ENCODE results near the gene ZNF217.
A peak's percentile ranks its signal among the peaks of the same experiment; 100 is the strongest.
"Not testable (repeated sequence)": the region's sequence is repeated elsewhere in the genome, so short reads cannot be mapped to it uniquely, and the experiment has no call there.

Gene ZNF217

GRCh38 chr20:53621482-53622246 is 28.0 kb upstream of the ZNF217 start:
- peak in 1 of 3 donors; percentile 39 for DNase-seq

- not testable (repeated sequence) for DNase-seq
These were observed 24.9 kb upstream of the ZNF217 start for GRCh38 chr20:53618490-53619000.

- DNase-seq: no peak
These were observed 24.3 kb upstream of the ZNF217 start for GRCh38 chr20:53617791-53618489.

GRCh38 chr20:53616489-53616888 is 22.9 kb upstream of the ZNF217 start:
- DNase-seq: not testable (repeated sequence)

GRCh38 chr20:53613748-53614147 is 20.1 kb upstream of the ZNF217 start:
- DNase-seq: no peak

- not testable (repeated sequence) for DNase-seq
These were observed 18.6 kb upstream of the ZNF217 start for GRCh38 chr20:53612289-53612688.

GRCh38 chr20:53611449-53611894 is 17.8 kb upstream of the ZNF217 start:
- peak; percentile 80 to 92 (median 89) for DNase-seq

GRCh38 chr20:53609491-53610445 is 16.1 kb upstream of the ZNF217 start:
- peak; percentile 36 to 41 (median 38) for DNase-seq

- DNase-seq: peak; percentile 62 to 66 (median 62)
These were observed 15.1 kb upstream of the ZNF217 start for GRCh38 chr20:53608456-53609452.

GRCh38 chr20:53608071-53608455 is 14.4 kb upstream of the ZNF217 start:
- DNase-seq: no peak

GRCh38 chr20:53606364-53606985 is 12.8 kb upstream of the ZNF217 start:
- DNase-seq: no peak

GRCh38 chr20:53605401-53605800 is 11.8 kb upstream of the ZNF217 start:
- DNase-seq: not testable (repeated sequence)

- not testable (repeated sequence) for DNase-seq
These were observed 11.2 kb upstream of the ZNF217 start for GRCh38 chr20:53604846-53605245.

- DNase-seq: no peak
These were observed 9.0 kb upstream of the ZNF217 start for GRCh38 chr20:53602661-53603060.

GRCh38 chr20:53599910-53600632 is 6.4 kb upstream of the ZNF217 start:
- DNase-seq: no peak

GRCh38 chr20:53599378-53599777 is 5.7 kb upstream of the ZNF217 start:
- no peak for DNase-seq

GRCh38 chr20:53599044-53599362 is 5.4 kb upstream of the ZNF217 start:
- no peak for DNase-seq

GRCh38 chr20:53598140-53599043 is 4.8 kb upstream of the ZNF217 start:
- peak; percentile 44 to 66 (median 53) for DNase-seq

- no peak for DNase-seq
These were observed 4.0 kb upstream of the ZNF217 start for GRCh38 chr20:53597521-53598120.

All from suppressor macrophage treated with lipopolysaccharide for 1 hour (primary cell).